Measurements from ENCODE around the gene PREX1.

DNA sequence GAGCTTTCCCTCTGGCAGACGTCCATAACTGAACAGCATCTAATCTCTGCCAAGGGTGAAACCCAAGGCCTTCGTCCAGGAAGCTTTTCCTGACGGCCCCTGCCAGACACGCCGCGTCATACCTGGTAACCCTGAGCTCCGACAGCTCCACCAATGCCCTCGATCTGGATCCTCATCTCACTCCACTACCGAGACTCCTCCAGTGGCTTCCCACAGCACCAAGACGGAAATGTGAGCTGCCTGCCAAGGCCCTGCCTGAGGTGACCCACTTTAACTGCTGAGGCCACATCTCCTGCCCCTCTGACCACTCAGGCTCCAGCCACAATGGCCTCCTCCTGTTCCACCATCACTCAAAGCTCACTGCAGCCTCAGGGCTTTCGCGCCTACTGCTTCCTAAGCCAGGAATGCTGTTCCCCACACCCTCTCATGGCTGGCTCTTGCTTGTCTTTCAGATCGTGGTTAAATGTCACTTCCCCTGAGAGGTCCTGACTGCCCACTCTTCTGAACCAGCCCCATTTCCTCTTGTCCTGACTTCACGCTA lies 143.2 kb downstream of the PREX1 start:
- TF ChIP-seq, protein P1, sequence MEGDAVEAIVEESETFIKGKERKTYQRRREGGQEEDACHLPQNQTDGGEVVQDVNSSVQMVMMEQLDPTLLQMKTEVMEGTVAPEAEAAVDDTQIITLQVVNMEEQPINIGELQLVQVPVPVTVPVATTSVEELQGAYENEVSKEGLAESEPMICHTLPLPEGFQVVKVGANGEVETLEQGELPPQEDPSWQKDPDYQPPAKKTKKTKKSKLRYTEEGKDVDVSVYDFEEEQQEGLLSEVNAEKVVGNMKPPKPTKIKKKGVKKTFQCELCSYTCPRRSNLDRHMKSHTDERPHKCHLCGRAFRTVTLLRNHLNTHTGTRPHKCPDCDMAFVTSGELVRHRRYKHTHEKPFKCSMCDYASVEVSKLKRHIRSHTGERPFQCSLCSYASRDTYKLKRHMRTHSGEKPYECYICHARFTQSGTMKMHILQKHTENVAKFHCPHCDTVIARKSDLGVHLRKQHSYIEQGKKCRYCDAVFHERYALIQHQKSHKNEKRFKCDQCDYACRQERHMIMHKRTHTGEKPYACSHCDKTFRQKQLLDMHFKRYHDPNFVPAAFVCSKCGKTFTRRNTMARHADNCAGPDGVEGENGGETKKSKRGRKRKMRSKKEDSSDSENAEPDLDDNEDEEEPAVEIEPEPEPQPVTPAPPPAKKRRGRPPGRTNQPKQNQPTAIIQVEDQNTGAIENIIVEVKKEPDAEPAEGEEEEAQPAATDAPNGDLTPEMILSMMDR (IDR thresholded peaks at IDR 0.05): no peak
- TF ChIP-seq POLR2AphosphoS5 (IDR thresholded peaks at IDR 0.05) (no peak), POLR2A (IDR thresholded peaks at IDR 0.05) (no peak)

Data from prostate gland (tissue), 2 donors.